PC-3 (cell line): ENCODE results near the gene FRRS1. TPM values are rescaled to one million over a fixed set of nuclear protein-coding genes. Genes with fewer than 3 reads are reported as not detected.

Experiments
- ATAC-seq: fragments of 200-7000 bp; cut with Tn5 transposase; 2 replicates; pipeline ENCODE4 v1.9.1; 2020; ENCODE audit warnings: mild to moderate bottlenecking, moderate library complexity
- BruUV-seq: library from RNA; stranded (reverse); fragments of 400-500 nt; replicated peaks from 2 replicates; lab custom pipeline; 2021; lab: Mats Ljungman, UMichigan
- CTCF ChIA-PET: fragments of 300-600 bp; sonication (Branson Sonifier 250); formaldehyde crosslinking; loops from one replicate; lab custom pipeline; 2022; ENCODE audit warnings: antibody characterized with exemption; lab: Charles Lee
- POLR2A ChIA-PET: fragments of 300-600 bp; sonication (Branson Sonifier 250); formaldehyde crosslinking; loops from one replicate; lab custom pipeline; 2022; ENCODE audit warnings: antibody characterized with exemption; ENCODE audit not compliant: unreplicated experiment; lab: Charles Lee
- DNase-seq: peaks from one replicate; pipeline ENCODE4 v3.0.0-alpha.2; 2015
- H2AFZ ChIP-seq: fragments of 300-600 bp; sonication (generic); 2 replicates; pipeline ENCODE4 v1.6.0; 2016; ENCODE audit warnings: antibody characterized with exemption, low read length
- H3F3A ChIP-seq: fragments of 300-600 bp; sonication (generic); one replicate; pipeline ENCODE4 v1.6.0; 2017; ENCODE audit warnings: antibody characterized with exemption, low read length, control low read depth, mild to moderate bottlenecking; ENCODE audit not compliant: unreplicated experiment
- H3K27ac ChIP-seq: fragments of 300-600 bp; sonication (generic); 2 replicates; pipeline ENCODE4 v1.5.1; 2016; ENCODE audit warnings: mild to moderate bottlenecking, low read length
- H3K27me3 ChIP-seq: fragments of 300-600 bp; sonication (generic); 2 replicates; pipeline ENCODE4 v1.6.1; 2016; ENCODE audit warnings: low read length, mixed read lengths
- H3K36me3 ChIP-seq: fragments of 300-600 bp; sonication (generic); 2 replicates; pipeline ENCODE4 v1.6.1; 2016; ENCODE audit warnings: low read depth, mixed run types, low read length, mixed read lengths
- H3K4me1 ChIP-seq: fragments of 300-600 bp; sonication (generic); 2 replicates; pipeline ENCODE4 v1.5.1; 2016; ENCODE audit warnings: low read length; ENCODE audit not compliant: insufficient read depth
- H3K4me2 ChIP-seq: fragments of 300-600 bp; sonication (generic); 2 replicates; pipeline ENCODE4 v1.6.0; 2016; ENCODE audit warnings: low read length
- H3K4me3 ChIP-seq: fragments of 300-600 bp; sonication (generic); 2 replicates; pipeline ENCODE4 v1.5.1; 2016; ENCODE audit warnings: mild to moderate bottlenecking, low read length, mixed read lengths
- H3K79me2 ChIP-seq: fragments of 300-600 bp; sonication (generic); 2 replicates; pipeline ENCODE4 v1.6.1; 2017; ENCODE audit warnings: low read length, mixed read lengths
- H3K9ac ChIP-seq: fragments of 300-600 bp; sonication (generic); 2 replicates; pipeline ENCODE4 v1.6.0; 2016; ENCODE audit warnings: mild to moderate bottlenecking, low read length
- H3K9me2 ChIP-seq: fragments of 300-600 bp; sonication (generic); replicated peaks from 2 replicates; pipeline ENCODE4 v1.6.1; 2016; ENCODE audit warnings: mixed run types, low read length, mixed read lengths
- H3K9me3 ChIP-seq: fragments of 300-600 bp; sonication (generic); 2 replicates; pipeline ENCODE4 v1.6.1; 2016; ENCODE audit warnings: low read length, mixed read lengths
- H4K20me1 ChIP-seq: fragments of 300-600 bp; sonication (generic); 2 replicates; pipeline ENCODE4 v1.6.1; 2016; ENCODE audit warnings: low read length, mixed read lengths
- CTCF ChIP-seq: fragments of 300-600 bp; sonication (generic); conservative IDR thresholded peaks from 2 replicates; pipeline ENCODE4 v1.5.1; 2017; ENCODE audit warnings: antibody characterized with exemption, low read depth, mild to moderate bottlenecking, low read length
- EZH2 ChIP-seq: fragments of 300-600 bp; sonication (generic); IDR thresholded peaks from one replicate; pipeline ENCODE4 v1.6.1; 2017; ENCODE audit warnings: antibody characterized with exemption, mild to moderate bottlenecking, low read length; ENCODE audit not compliant: unreplicated experiment
- EZH2phosphoT487 ChIP-seq: fragments of 300-600 bp; sonication (generic); IDR thresholded peaks from 2 replicates; pipeline ENCODE4 v1.6.1; 2018; ENCODE audit warnings: mild to moderate bottlenecking, antibody characterized with exemption, low read length, borderline replicate concordance
- intact Hi-C: fragments of 100-400 bp; cut with micrococcal nuclease; formaldehyde crosslinking; loops from 2 replicates; pipeline ENCODE4 v1.9.0; 2023
- total RNA-seq: library from RNA; depleted of rRNA; stranded (reverse); fragments of >200 nt; gene quantifications from 2 replicates; pipeline ENCODE4 v1.2.3, GENCODE V29; 2014

Gene FRRS1
- total RNA-seq, 1 experiment from 2014 or later: 16.3 TPM

- ChIA-PET CTCF (interaction anchor here (1.5 kb wide), 1 partner anchor 15 kb away, joined by 3 read pairs; no protein-coding TSS in a partner anchor), POLR2A (no interaction called here)
- H3K4me2 ChIP-seq: no peak overlapping the region
- H3K36me3 ChIP-seq: no peaks in the 10 kb centered on the region
- H3K27me3 ChIP-seq: no peaks in the 10 kb centered on the region
- H3K9ac ChIP-seq: no peak overlapping the region
- H3K79me2 ChIP-seq: no peaks in the 10 kb centered on the region
- peaks cover 7% of the 10 kb centered on the region; the same call in 1 of the 2 replicates for H3K4me1 ChIP-seq
- no peaks in the 10 kb centered on the region for H3K9me3 ChIP-seq
- TF ChIP-seq EZH2phosphoT487 (no peak), EZH2 (no peak), CTCF (no peak)
- ATAC-seq (no peak), DNase-seq (no peak)
- no peak overlapping the region for H2AFZ ChIP-seq
- H3K4me3 ChIP-seq: no peak overlapping the region
- intact Hi-C loops: no loop called here
- BruUV-seq: no TSS peak
- no peaks in the 10 kb centered on the region for H3F3A ChIP-seq
- no peaks in the 10 kb centered on the region for H3K9me2 ChIP-seq
- H4K20me1 ChIP-seq: no peaks in the 10 kb centered on the region
- no peak overlapping the region for H3K27ac ChIP-seq
Observed at GRCh38 chr1:99670583-99670982, 95.9 kb downstream of the FRRS1 start.

GRCh38 chr1:99669821-99670220, 96.6 kb downstream of the FRRS1 start:
- no peaks in the 10 kb centered on the region for H3K36me3 ChIP-seq
- no TSS peak for BruUV-seq
- H3K4me2 ChIP-seq: no peak overlapping the region
- ChIA-PET POLR2A (no interaction called here), CTCF (interaction anchor here (1.5 kb wide), 1 partner anchor 16 kb away, joined by 3 read pairs; no protein-coding TSS in a partner anchor)
- H3K4me1 ChIP-seq: peaks cover 7% of the 10 kb centered on the region; the same call in 1 of the 2 replicates
- H3K9me2 ChIP-seq: no peaks in the 10 kb centered on the region
- H4K20me1 ChIP-seq: no peaks in the 10 kb centered on the region
- intact Hi-C loops: no loop called here
- H3K27ac ChIP-seq: no peak overlapping the region
- no peaks in the 10 kb centered on the region for H3K9me3 ChIP-seq
- no peak overlapping the region for H2AFZ ChIP-seq
- no peak overlapping the region for H3K9ac ChIP-seq
- no peaks in the 10 kb centered on the region for H3K79me2 ChIP-seq
- H3K27me3 ChIP-seq: no peaks in the 10 kb centered on the region
- no peak overlapping the region for H3K4me3 ChIP-seq
- DNase-seq (no peak), ATAC-seq (peak; percentile 22; the same call in 1 of the 2 replicates)
- no peak for TF ChIP-seq EZH2phosphoT487
- TF ChIP-seq CTCF: no peak
- TF ChIP-seq EZH2: no peak
- H3F3A ChIP-seq: no peaks in the 10 kb centered on the region

- intact Hi-C loops: no loop called here
- POLR2A ChIA-PET: no interaction called here
- TF ChIP-seq EZH2phosphoT487 (no peak), EZH2 (no peak), CTCF (no peak)
Observed at GRCh38 chr1:99669376-99669775, 97.1 kb downstream of the FRRS1 start.

More at GRCh38 chr1:99669376-99669775, 97.1 kb downstream of the FRRS1 start:
- Histone ChIP-seq H3K9ac (no peak overlapping the region), H3K27ac (no peak overlapping the region), H3K27me3 (no peaks in the 10 kb centered on the region), H3K9me2 (no peaks in the 10 kb centered on the region), H3K9me3 (no peaks in the 10 kb centered on the region), H2AFZ (no peak overlapping the region), H3K79me2 (no peaks in the 10 kb centered on the region), H3F3A (no peaks in the 10 kb centered on the region), H3K4me2 (no peak overlapping the region), H3K4me3 (no peak overlapping the region), H3K4me1 (peaks cover 5% of the 10 kb centered on the region; the same call in 1 of the 2 replicates), H3K36me3 (no peaks in the 10 kb centered on the region), H4K20me1 (no peaks in the 10 kb centered on the region)
- DNase-seq: no peak
- CTCF ChIA-PET: interaction anchor here (1.5 kb wide), 1 partner anchor 16 kb away, joined by 3 read pairs; no protein-coding TSS in a partner anchor
- no peak for ATAC-seq
- BruUV-seq: no TSS peak
